A673 (cell line): ENCODE data around the gene SEC22A. TPM values are rescaled to one million over a fixed set of nuclear protein-coding genes. Genes with fewer than 3 reads are reported as not detected.

ENCODE experiments used
- BruUV-seq: library from RNA; stranded (reverse); fragments of 400-500 nt; replicated peaks from 2 replicates; lab custom pipeline; 2021; lab: Mats Ljungman, UMichigan
- CTCF ChIA-PET: fragments of 300-600 bp; sonication (Branson Sonifier 250); formaldehyde crosslinking; loops from one replicate; lab custom pipeline; 2022; ENCODE audit warnings: antibody characterized with exemption; lab: Charles Lee
- POLR2A ChIA-PET: fragments of 300-600 bp; sonication (Branson Sonifier 250); formaldehyde crosslinking; loops from one replicate; lab custom pipeline; 2022; ENCODE audit warnings: antibody characterized with exemption; ENCODE audit not compliant: low non-redundant PET; lab: Charles Lee
- DNase-seq: peaks from one replicate; pipeline ENCODE4 v3.0.0-alpha.2; 2015; ENCODE audit warnings: low spot score
- H3K27ac ChIP-seq: fragments of 200-600 bp; sonication (generic); 2 replicates; pipeline ENCODE4 v1.5.1; 2016; ENCODE audit warnings: mixed run types, low read depth, mild to moderate bottlenecking, mixed read lengths, antibody characterized with exemption, low read length; ENCODE audit not compliant: poor library complexity, severe bottlenecking
- H3K27me3 ChIP-seq: fragments of 200-600 bp; sonication (generic); replicated peaks from 2 replicates; pipeline ENCODE4 v1.6.1; 2017; ENCODE audit warnings: mixed run types, low read depth, mild to moderate bottlenecking, mixed read lengths, antibody characterized with exemption, low read length; ENCODE audit not compliant: insufficient read depth, poor library complexity
- H3K36me3 ChIP-seq: fragments of 200-600 bp; sonication (generic); 2 replicates; pipeline ENCODE4 v1.6.1; 2016; ENCODE audit warnings: mixed run types, mild to moderate bottlenecking, mixed read lengths, antibody characterized with exemption, low read length; ENCODE audit not compliant: insufficient read depth, poor library complexity, severe bottlenecking
- H3K4me1 ChIP-seq: fragments of 200-600 bp; sonication (generic); 2 replicates; pipeline ENCODE4 v1.6.1; 2017; ENCODE audit warnings: mixed run types, mild to moderate bottlenecking, mixed read lengths, antibody characterized with exemption, low read length; ENCODE audit not compliant: insufficient read depth, poor library complexity, severe bottlenecking
- H3K4me3 ChIP-seq: fragments of 200-600 bp; sonication (generic); 2 replicates; pipeline ENCODE4 v1.5.1; 2016; ENCODE audit warnings: low read depth, mixed run types, mild to moderate bottlenecking, mixed read lengths, low read length; ENCODE audit not compliant: poor library complexity, severe bottlenecking
- H3K9me3 ChIP-seq: fragments of 200-600 bp; sonication (generic); 2 replicates; pipeline ENCODE4 v1.6.1; 2016; ENCODE audit warnings: mixed run types, low read depth, mild to moderate bottlenecking, mixed read lengths, antibody characterized with exemption, low read length; ENCODE audit not compliant: poor library complexity, severe bottlenecking
- CTCF ChIP-seq: fragments of 300-800, 200-600 bp; sonication (generic); conservative IDR thresholded peaks from 2 replicates; pipeline ENCODE4 v1.5.1; 2017; ENCODE audit warnings: low read depth, mild to moderate bottlenecking, antibody characterized with exemption, low read length, moderate library complexity, mixed read lengths
- EZH2 ChIP-seq: fragments of 200-600 bp; sonication (generic); IDR thresholded peaks from 2 replicates; pipeline ENCODE4 v1.6.1; 2017; ENCODE audit warnings: borderline replicate concordance, low read depth, mild to moderate bottlenecking, mixed read lengths, antibody characterized with exemption, low read length; ENCODE audit not compliant: poor library complexity, severe bottlenecking
- intact Hi-C: fragments of 100-400 bp; cut with micrococcal nuclease; formaldehyde crosslinking; loops from one replicate; pipeline ENCODE4 v1.10.0; 2022; ENCODE audit not compliant: unreplicated experiment
- total RNA-seq: library from RNA; stranded (reverse); gene quantifications from 2 replicates; pipeline ENCODE4 v1.2.3, GENCODE V29; 2021

SEC22A gene
- total RNA-seq, 1 experiment from 2014 or later = 21.6 TPM

- no TSS peak for BruUV-seq
- Histone ChIP-seq H3K4me1 (peaks cover 14% of the 10 kb centered on the region), H3K27me3 (no peaks in the 10 kb centered on the region), H3K4me3 (no peak overlapping the region), H3K27ac (no peak overlapping the region), H3K9me3 (no peaks in the 10 kb centered on the region), H3K36me3 (peaks cover 12% of the 10 kb centered on the region)
- no peak for DNase-seq
- no peak for TF ChIP-seq CTCF
- no peak for TF ChIP-seq EZH2
- ChIA-PET CTCF (no interaction called here), POLR2A (no interaction called here)
- intact Hi-C loops = no loop called here
Measured at GRCh38 chr3:123158330-123158729, 43.4 kb upstream of the SEC22A start.

GRCh38 chr3:123158899-123159390, 42.8 kb upstream of the SEC22A start:
- H3K4me1 ChIP-seq = peaks cover 11% of the 10 kb centered on the region
- no peaks in the 10 kb centered on the region for H3K9me3 ChIP-seq
- POLR2A ChIA-PET = no interaction called here
- DNase-seq = no peak
- H3K36me3 ChIP-seq = peaks cover 12% of the 10 kb centered on the region
- intact Hi-C loops = no loop called here
- CTCF ChIA-PET = no interaction called here
- no peak overlapping the region for H3K27ac ChIP-seq
- no peaks in the 10 kb centered on the region for H3K27me3 ChIP-seq
- TF ChIP-seq EZH2 (no peak), CTCF (no peak)
- BruUV-seq = no TSS peak
- H3K4me3 ChIP-seq = no peak overlapping the region

DNA sequence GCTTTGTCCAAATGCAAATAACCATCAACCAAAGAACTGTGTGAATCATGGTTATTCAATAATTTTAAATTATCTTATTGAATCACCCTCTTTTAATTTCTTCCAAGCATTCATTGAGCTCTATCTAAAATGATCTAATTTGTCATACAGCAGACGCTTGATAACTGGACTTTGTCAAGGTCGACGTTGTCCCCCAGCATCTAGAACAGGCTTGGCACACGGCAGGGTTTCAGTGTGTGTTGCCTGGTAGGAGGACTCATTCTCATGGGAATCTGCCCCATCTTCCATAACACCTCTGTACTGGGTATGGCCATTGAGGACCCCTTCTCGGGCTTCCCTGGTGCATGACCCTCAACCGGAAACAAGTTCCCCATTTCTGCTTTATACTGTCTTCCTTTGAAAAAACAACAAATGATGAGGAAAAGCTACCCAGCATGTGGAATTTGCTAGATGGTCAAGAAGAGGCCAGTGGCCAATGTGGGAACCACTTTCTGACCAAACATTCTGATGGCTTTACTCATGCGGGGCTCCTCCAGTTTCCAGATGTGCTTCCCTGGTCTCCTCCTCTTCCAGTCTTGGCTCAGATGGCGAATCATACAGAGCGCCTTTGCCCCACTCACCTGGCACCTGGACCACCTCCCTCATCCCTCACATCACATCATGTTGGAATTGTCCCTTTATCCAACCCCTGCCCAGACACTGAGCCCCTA, 41.7 kb upstream of the SEC22A start:
- TF ChIP-seq EZH2 = no peak
- TF ChIP-seq CTCF = no peak
- Histone ChIP-seq H3K27me3 (no peaks in the 10 kb centered on the region), H3K4me3 (no peak overlapping the region), H3K27ac (no peak overlapping the region), H3K9me3 (no peaks in the 10 kb centered on the region), H3K36me3 (peaks cover 18% of the 10 kb centered on the region), H3K4me1 (peaks cover 3% of the 10 kb centered on the region)
- no peak for DNase-seq
- POLR2A ChIA-PET = no interaction called here
- CTCF ChIA-PET = no interaction called here
- BruUV-seq = no TSS peak
- intact Hi-C loops = no loop called here
